Glomerular visceral epithelial cell (primary cell): ENCODE data around the gene WWP2.
"Not testable (repeated sequence)": the region's sequence is repeated elsewhere in the genome, so short reads cannot be mapped to it uniquely, and the experiment has no call there.

ENCODE experiments used
- DNase-seq: peaks from one replicate; pipeline ENCODE4 v3.0.0-alpha.2; 2016; ENCODE audit errors: extremely low spot score

WWP2 gene

GRCh38 chr16:69942627-69943170, 180.6 kb downstream of the WWP2 start:
- no peak for DNase-seq

GRCh38 chr16:69943241-69944036, 181.3 kb downstream of the WWP2 start:
- not testable (repeated sequence) for DNase-seq

GRCh38 chr16:69950411-69950810, 188.3 kb downstream of the WWP2 start:
- not testable (repeated sequence) for DNase-seq

GRCh38 chr16:69951017-69951671, 189.0 kb downstream of the WWP2 start, which contains the start of gene CLEC18A:
CLEC18A (plus strand) TSS chr16:69951334; CDS start chr16:69951367, 33 bp downstream.
- DNase-seq = not testable (repeated sequence)

- not testable (repeated sequence) for DNase-seq
Measured at GRCh38 chr16:69951672-69952031, 189.5 kb downstream of the WWP2 start.

- DNase-seq = not testable (repeated sequence)
Measured at GRCh38 chr16:69952116-69952515, 190.0 kb downstream of the WWP2 start.

- not testable (repeated sequence) for DNase-seq
Measured at GRCh38 chr16:69952572-69953355, 190.6 kb downstream of the WWP2 start.

GRCh38 chr16:69954241-69954640, 192.1 kb downstream of the WWP2 start:
- DNase-seq = not testable (repeated sequence)

- not testable (repeated sequence) for DNase-seq
Measured at GRCh38 chr16:69963312-69963711, 201.2 kb downstream of the WWP2 start.

GRCh38 chr16:69964960-69965660, 203.0 kb downstream of the WWP2 start:
- not testable (repeated sequence) for DNase-seq

GRCh38 chr16:69965661-69966054, 203.5 kb downstream of the WWP2 start:
- DNase-seq = not testable (repeated sequence)

GRCh38 chr16:69967688-69968087, 205.6 kb downstream of the WWP2 start:
- DNase-seq = not testable (repeated sequence)

GRCh38 chr16:69968125-69968524, 206.0 kb downstream of the WWP2 start:
- DNase-seq = not testable (repeated sequence)

GRCh38 chr16:69969657-69970056, 207.5 kb downstream of the WWP2 start:
- not testable (repeated sequence) for DNase-seq

GRCh38 chr16:69972120-69972519, 210.0 kb downstream of the WWP2 start:
- not testable (repeated sequence) for DNase-seq

GRCh38 chr16:69972935-69973334, 210.8 kb downstream of the WWP2 start:
- DNase-seq = not testable (repeated sequence)

GRCh38 chr16:69985196-69985595, 223.1 kb downstream of the WWP2 start:
- not testable (repeated sequence) for DNase-seq
